HG03432 (cell line): Measurements from ENCODE around the gene SLAMF9.
A peak's percentile ranks its signal among the peaks of the same experiment; 100 is the strongest.

Source experiments
- ATAC-seq: cut with Tn5 transposase; IDR thresholded peaks from one replicate; pipeline ENCODE4 v1.9.1; 2021; ENCODE audit warnings: mild to moderate bottlenecking, moderate library complexity; ENCODE audit not compliant: unreplicated experiment

The SLAMF9 gene

GRCh38 chr1:159946242-159947187 is 7.5 kb downstream of the SLAMF9 start:
- ATAC-seq: no peak

- peak; percentile 64 for ATAC-seq
Measured at GRCh38 chr1:159945483-159946241, 8.4 kb downstream of the SLAMF9 start, which contains the start of gene IGSF9. IGSF9 (minus strand) TSS chr1:159945613; CDS start chr1:159943454, 2,159 bp downstream.

GRCh38 chr1:159944623-159945455 is 9.2 kb downstream of the SLAMF9 start:
- no peak for ATAC-seq

GRCh38 chr1:159943908-159944622 is 10.0 kb downstream of the SLAMF9 start:
- ATAC-seq: no peak

- no peak for ATAC-seq
Measured at GRCh38 chr1:159943278-159943640, 10.8 kb downstream of the SLAMF9 start.

- ATAC-seq: no peak
Measured at GRCh38 chr1:159942632-159943277, 11.3 kb downstream of the SLAMF9 start.

GRCh38 chr1:159941591-159942560 is 12.2 kb downstream of the SLAMF9 start:
- ATAC-seq: no peak

GRCh38 chr1:159941141-159941540 is 12.9 kb downstream of the SLAMF9 start:
- no peak for ATAC-seq

- no peak for ATAC-seq
Measured at GRCh38 chr1:159940006-159940620, 13.9 kb downstream of the SLAMF9 start.

GRCh38 chr1:159939678-159940002 is 14.4 kb downstream of the SLAMF9 start:
- no peak for ATAC-seq

GRCh38 chr1:159938905-159939677 is 14.9 kb downstream of the SLAMF9 start:
- no peak for ATAC-seq

- ATAC-seq: no peak
Measured at GRCh38 chr1:159938211-159938852, 15.7 kb downstream of the SLAMF9 start.

GRCh38 chr1:159937054-159937750 is 16.8 kb downstream of the SLAMF9 start:
- no peak for ATAC-seq

- ATAC-seq: peak; percentile 44
Measured at GRCh38 chr1:159936273-159936904, 17.6 kb downstream of the SLAMF9 start.

GRCh38 chr1:159935719-159936272 is 18.2 kb downstream of the SLAMF9 start:
- ATAC-seq: no peak

GRCh38 chr1:159935305-159935704 is 18.7 kb downstream of the SLAMF9 start:
- no peak for ATAC-seq
